Erythroblast (primary cell): Measurements from ENCODE around the gene FAP.

Source experiments
- GATA1 ChIP-seq: IDR thresholded peaks from 2 replicates; pipeline ENCODE4 v1.6.1; 2011; ENCODE audit warnings: low read depth, mild to moderate bottlenecking, control low read depth, low read length, moderate library complexity
- POLR2A ChIP-seq: IDR thresholded peaks from 2 replicates; pipeline ENCODE4 v1.6.1; 2011; ENCODE audit warnings: mild to moderate bottlenecking, low read length

DNA sequence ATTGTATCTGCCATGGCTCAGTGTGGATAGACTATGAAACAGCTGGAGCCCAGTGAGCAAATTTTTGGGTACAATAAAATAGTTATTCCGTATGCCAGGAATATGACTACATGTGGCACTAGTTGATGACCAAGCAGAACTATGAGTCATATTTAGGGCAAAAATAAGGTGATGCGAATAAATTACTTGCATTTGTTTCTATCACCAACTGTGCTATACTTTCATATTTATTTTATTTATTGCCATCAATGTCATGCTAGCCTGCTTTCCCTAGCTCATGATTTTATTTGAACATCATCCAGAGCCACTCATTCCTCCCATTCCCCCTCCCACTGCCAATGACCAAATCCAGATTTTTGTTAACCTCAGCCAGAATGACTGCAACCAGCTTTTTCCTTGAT is 13.3 kb upstream of the FAP start:
- TF ChIP-seq POLR2A (no peak), GATA1 (no peak)
